ENCODE measurements around the gene NINL.

- no peak for TF ChIP-seq CTCF (IDR thresholded peaks at IDR 0.05)
- TF ChIP-seq POLR2A (IDR thresholded peaks at IDR 0.05) = no peak
Observed at GRCh38 chr20:25586877-25587276, 1.5 kb upstream of the NINL start.
